Stimulated activated CD8-positive, alpha-beta memory T cell treated with anti-CD3 and anti-CD28 coated beads, Interleukin-15, amount 100 ng/mL, for 1 hour (primary cell): ENCODE results near the gene ACOT7.

Experiments
- DNase-seq: peaks from one replicate; pipeline ENCODE4 v3.0.0-alpha.2; 2020; ENCODE audit warnings: low read depth

Gene ACOT7

GRCh38 chr1:6269720-6270400 is 123.7 kb downstream of the ACOT7 start:
- no peak for DNase-seq

GRCh38 chr1:6269296-6269695 is 124.3 kb downstream of the ACOT7 start:
- no peak for DNase-seq

- no peak for DNase-seq
These were observed 125.2 kb downstream of the ACOT7 start for GRCh38 chr1:6268415-6268814.

GRCh38 chr1:6267686-6268322 is 125.8 kb downstream of the ACOT7 start:
- no peak for DNase-seq

GRCh38 chr1:6266641-6267040 is 126.9 kb downstream of the ACOT7 start:
- DNase-seq, result no peak

- DNase-seq, result no peak
These were observed 128.4 kb downstream of the ACOT7 start for GRCh38 chr1:6265151-6265550.

GRCh38 chr1:6263716-6264115 is 129.9 kb downstream of the ACOT7 start:
- no peak for DNase-seq

GRCh38 chr1:6262555-6263420 is 130.8 kb downstream of the ACOT7 start:
- DNase-seq, result no peak

GRCh38 chr1:6261615-6261995 is 132.0 kb downstream of the ACOT7 start:
- no peak for DNase-seq

GRCh38 chr1:6260961-6261614 is 132.5 kb downstream of the ACOT7 start, which contains the start of gene GPR153:
GPR153 (minus strand) TSS chr1:6261098; CDS start chr1:6254905, 6,193 bp downstream.
- DNase-seq, result no peak

- no peak for DNase-seq
These were observed 133.1 kb downstream of the ACOT7 start for GRCh38 chr1:6260433-6260934.

GRCh38 chr1:6259491-6260362 is 133.8 kb downstream of the ACOT7 start:
- DNase-seq, result peak; percentile 50

- no peak for DNase-seq
These were observed 134.9 kb downstream of the ACOT7 start for GRCh38 chr1:6258675-6259074.

GRCh38 chr1:6257541-6258069 is 136.0 kb downstream of the ACOT7 start:
- no peak for DNase-seq

- DNase-seq, result no peak
These were observed 136.9 kb downstream of the ACOT7 start for GRCh38 chr1:6256645-6257044.

GRCh38 chr1:6254691-6255090 is 138.9 kb downstream of the ACOT7 start:
- DNase-seq, result no peak

GRCh38 chr1:6253380-6253779 is 140.2 kb downstream of the ACOT7 start:
- DNase-seq, result no peak

- no peak for DNase-seq
These were observed 141.2 kb downstream of the ACOT7 start for GRCh38 chr1:6252374-6252710.

GRCh38 chr1:6251681-6252373 is 141.7 kb downstream of the ACOT7 start:
- no peak for DNase-seq

GRCh38 chr1:6251233-6251632 is 142.3 kb downstream of the ACOT7 start:
- DNase-seq, result no peak
